ENCODE measurements around the gene MRPL36. TPM values are rescaled to one million over a fixed set of nuclear protein-coding genes. Genes with fewer than 3 reads are reported as not detected.

The MRPL36 gene
- total and polyA plus RNA-seq, 2 donors (not counting 3 experiments of a cell fraction or from before 2014, with no cell fraction given) = 70.3 to 72.7 TPM

- DNase-seq (ENCODE audit: low read depth, low spot score) (no peak), FAIRE-seq (no peak)
- no peak overlapping the region for H3K4me2 ChIP-seq (ENCODE audit: insufficient read depth, low read length)
- no peaks in the 10 kb centered on the region for H3K4me1 ChIP-seq (ENCODE audit: control insufficient read depth, extremely low read depth, insufficient read depth, low read length)
- no peaks in the 10 kb centered on the region for H3K79me2 ChIP-seq (ENCODE audit: control insufficient read depth, insufficient read depth, low read length)
- intact Hi-C loops (cut with micrococcal nuclease) (no loop called here), dilution Hi-C loops (cut with MboI; ENCODE audit: extremely low pct_ligation_motif_present, low sequenced_read_pairs) (no loop called here)
- no peaks in the 10 kb centered on the region for H3K9me3 ChIP-seq (replicated peaks; ENCODE audit: control insufficient read depth, insufficient read depth, low read length)
- H4K20me1 ChIP-seq (replicated peaks; ENCODE audit: control insufficient read depth, extremely low read depth, insufficient read depth, low read length) = no peaks in the 10 kb centered on the region
- no peak overlapping the region for H2AFZ ChIP-seq (ENCODE audit: low read depth, low read length)
- TF ChIP-seq MYC (IDR thresholded peaks at IDR 0.05; ENCODE audit: low read depth, low read length) (no peak), JUN (IDR thresholded peaks at IDR 0.05; ENCODE audit: borderline replicate concordance, insufficient read depth, insufficient read length, low read depth) (no peak), FOS (IDR thresholded peaks at IDR 0.05; ENCODE audit: borderline replicate concordance, insufficient read depth, low read length) (no peak), MAX (IDR thresholded peaks at IDR 0.05; ENCODE audit: insufficient read depth, insufficient read length) (no peak), GATA2 (IDR thresholded peaks at IDR 0.05; ENCODE audit: insufficient read depth, insufficient read length, low read depth, low read length) (no peak), POLR2A (IDR thresholded peaks at IDR 0.05; ENCODE audit: low read depth, low read length) (no peak), EZH2 (IDR thresholded peaks at IDR 0.05; ENCODE audit: borderline replicate concordance, low read depth, low read length, severe bottlenecking) (no peak), POLR2AphosphoS5 (IDR thresholded peaks at IDR 0.05; ENCODE audit: insufficient read depth, low read depth, low read length) (no peak), CTCF (IDR thresholded peaks at IDR 0.05; ENCODE audit: extremely low read depth in 1 of 2, insufficient read depth in 1 of 2, low read depth in 1 of 2, low read length in 2 of 2) (no peak)
- BruUV-seq (replicated peaks) = no TSS peak
- H3K9me1 ChIP-seq (replicated peaks; ENCODE audit: control insufficient read depth, extremely low read depth, insufficient read depth, low read length) = no peaks in the 10 kb centered on the region
- CTCF ChIA-PET = no interaction called here
- H3K27ac ChIP-seq (ENCODE audit: insufficient read depth, low read depth, low read length) = no peak overlapping the region
- no peaks in the 10 kb centered on the region for H3K36me3 ChIP-seq (ENCODE audit: control insufficient read depth in 2 of 2, extremely low read depth in 1 of 2, insufficient read depth in 2 of 2, low read length in 2 of 2)
- no peak overlapping the region for H3K4me3 ChIP-seq (replicated peaks in 1 of 3; ENCODE audit: insufficient read depth in 1 of 3, low read depth in 1 of 3, low read length in 3 of 3)
- H3K27me3 ChIP-seq (ENCODE audit: control insufficient read depth in 2 of 2, insufficient read depth in 2 of 2, low read length in 2 of 2) = peaks cover 4 to 11% of the 10 kb centered on the region in 2 experiments
- POLR2A ChIA-PET = no interaction called here
- no peak overlapping the region for H3K9ac ChIP-seq (replicated peaks; ENCODE audit: extremely low read depth, insufficient read depth, low read length)
Observed at GRCh38 chr5:1846583-1846982, 46.9 kb upstream of the MRPL36 start.

Measured in endothelial cell of umbilical vein (primary cell).